Pancreas (tissue), 10 donors: Measurements from ENCODE around the gene IQCK. TPM values are rescaled to one million over a fixed set of nuclear protein-coding genes. Genes with fewer than 3 reads are reported as not detected.

ENCODE experiments used
- ATAC-seq, 4 donors: fragments of 200-7000 bp; cut with Tn5 transposase; one replicate each; pipeline versions ENCODE4 v1.8.0 to v1.9.1; 2020; ENCODE audit warnings: mild to moderate bottlenecking in 4 of 4, moderate library complexity in 4 of 4
- DNase-seq, 6 donors: peaks; one replicate each; pipeline ENCODE4 v3.0.0-alpha.2; 2020
- FAIRE-seq: peaks from 2 replicates; lab custom pipeline; 2012; peaks lifted over from hg19 to GRCh38; lab: Jason Lieb, UNC
- H3K27ac ChIP-seq, 4 donors: fragments of 200-600 bp; sonication (generic); 1 replicate in 3 of 4; 2 replicates in 1 of 4; pipeline versions ENCODE4 v1.5.0 to v1.8.0; 2020
- H3K27me3 ChIP-seq, 4 donors: fragments of 200-600 bp; one replicate each; pipeline ENCODE4 v1.8.0; 2021
- H3K36me3 ChIP-seq, 3 donors: fragments of 200-600 bp; sonication (generic) in 1 of 3; one replicate each; pipeline versions ENCODE4 v1.5.0 to v1.8.0; 2020 to 2021
- H3K4me1 ChIP-seq, 3 donors: fragments of 200-600 bp; one replicate each; pipeline ENCODE4 v1.8.0; 2021
- H3K4me3 ChIP-seq, 4 donors: fragments of 200-600 bp; sonication (generic) in 2 of 4; one replicate each; pipeline versions ENCODE4 v1.5.0 to v1.8.0; 2020 to 2021
- H3K9me3 ChIP-seq, 4 donors: fragments of 200-600 bp; one replicate each; pipeline ENCODE4 v1.8.0; 2021
- CTCF ChIP-seq, 4 donors: fragments of 200-600 bp; sonication (generic) in 3 of 4; IDR thresholded peaks; one replicate each; pipeline versions ENCODE4 v1.5.0 to v1.8.0; 2021; ENCODE audit warnings: antibody characterized with exemption in 4 of 4
- WGBS, 2 donors: extraction: QIAGEN DNeasy Blood & Tissue Kit; methylation state at CpG; one replicate each; pipeline ENCODE4 v1.1.7; 2013; 5-methylcytosine and 5-hydroxymethylcytosine counted together
- intact Hi-C, 3 donors: fragments of 100-400 bp; cut with DNase I; formaldehyde crosslinking; loops; one replicate each; pipeline versions ENCODE4 v1.11.1 to v1.14.2; 2022
- polyA plus RNA-seq, 2 donors: library from polyadenylated mRNA; stranded (reverse); fragments of 200-250 nt; gene quantifications; one replicate each; pipeline ENCODE4 v1.2.3, GENCODE V29; 2013
- total RNA-seq, 6 donors: library from RNA; stranded (reverse); fragmentation: NEBNext Ultra II Directional in 4 of 6; extraction: Animal tissue kit (Norgen Biotek cat#: 25700) in 4 of 6; gene quantifications; one replicate each; pipeline versions ENCODE4 v1.2.1 to v1.2.4, GENCODE V29; 2021 to 2023
- donor health status: healthy with polysubstance abuse.
- donor health status: DM: no; HTN: no; CAD: no; lungs with moderate emphysema.
- donor health status: DM: no; HTN: no; CAD: no.
- donor health status: control.
- donor health status: control.
- donor health status: Bipolar disorder and iron deficiency.
- donor health status: DM: yes; HTN: yes; CAD: no.
- donor health status: DM: no; HTN: no; CAD: no.
- donor health status: DM: no; HTN: no; CAD: no.
- donor health status: DM: yes; HTN: yes; CAD: no.

Gene IQCK
- total and polyA plus RNA-seq, 8 donors = 6.7 to 15.5 (median 10.9) TPM

GRCh38 chr16:19698480-19699465 lies 19.3 kb upstream of the IQCK start:
- Histone ChIP-seq H3K36me3 (peaks cover 0 to 6% (median 0%) of the 10 kb centered on the region in 3 donors), H3K4me1 (peaks cover 18 to 45% (median 21%) of the 10 kb centered on the region in 3 donors), H3K27ac (peak overlapping the region in 3 of 4 donors; percentile 44 to 84 (median 80)), H3K9me3 (no peaks in the 10 kb centered on the region), H3K4me3 (no peak overlapping the region), H3K27me3 (no peaks in the 10 kb centered on the region)
- intact Hi-C loops = no loop called here
- TF ChIP-seq CTCF (IDR thresholded peaks at IDR 0.05) = no peak
- peak in 3 of 4 donors; percentile 5 to 19 (median 6) for ATAC-seq
- WGBS, 2 donors = 81 to 82% methylated on average over 19 of the region's 19 CpGs
- no peak for FAIRE-seq
- peak in 1 of 6 donors; percentile 3 for DNase-seq

GRCh38 chr16:19699472-19699871 lies 18.6 kb upstream of the IQCK start:
- FAIRE-seq (no peak), DNase-seq (peak in 1 of 6 donors; percentile 7), ATAC-seq (no peak)
- WGBS, 2 donors = 97% methylated on average over 8 of the region's 8 CpGs
- intact Hi-C loops = no loop called here
- Histone ChIP-seq H3K27me3 (no peaks in the 10 kb centered on the region), H3K9me3 (no peaks in the 10 kb centered on the region), H3K4me3 (no peak overlapping the region), H3K36me3 (peaks cover 0 to 6% (median 0%) of the 10 kb centered on the region in 3 donors), H3K27ac (peak overlapping the region in 2 of 4 donors; percentile 80 to 84), H3K4me1 (peaks cover 18 to 45% (median 21%) of the 10 kb centered on the region in 3 donors)
- TF ChIP-seq CTCF (IDR thresholded peaks at IDR 0.05) = no peak

- Histone ChIP-seq H3K9me3 (no peaks in the 10 kb centered on the region), H3K36me3 (peaks cover 0 to 8% (median 6%) of the 10 kb centered on the region in 3 donors), H3K4me1 (peaks cover 18 to 45% (median 21%) of the 10 kb centered on the region in 3 donors), H3K27ac (peak overlapping the region in 2 of 4 donors; percentile 80 to 84), H3K4me3 (no peak overlapping the region), H3K27me3 (no peaks in the 10 kb centered on the region)
- DNase-seq (peak in 1 of 6 donors; percentile 44), FAIRE-seq (no peak), ATAC-seq (peak in 3 of 4 donors; percentile 39 to 65 (median 44))
- 48 to 50% methylated on average over 6 of the region's 6 CpGs for WGBS, 2 donors
- intact Hi-C loops = no loop called here
- no peak for TF ChIP-seq CTCF (IDR thresholded peaks at IDR 0.05)
Measured at GRCh38 chr16:19700319-19700781, 17.7 kb upstream of the IQCK start.

GRCh38 chr16:19701091-19701490 lies 17.0 kb upstream of the IQCK start:
- 90 to 93% methylated on average over 3 of the region's 3 CpGs for WGBS, 2 donors
- Histone ChIP-seq H3K27me3 (no peaks in the 10 kb centered on the region), H3K36me3 (peaks cover 0 to 12% (median 6%) of the 10 kb centered on the region in 3 donors), H3K4me3 (no peak overlapping the region), H3K27ac (peak overlapping the region in 2 of 4 donors; percentile 80 to 84), H3K9me3 (no peaks in the 10 kb centered on the region), H3K4me1 (peaks cover 18 to 40% (median 20%) of the 10 kb centered on the region in 3 donors)
- no peak for DNase-seq
- no peak for TF ChIP-seq CTCF (IDR thresholded peaks at IDR 0.05)
- no peak for ATAC-seq
- intact Hi-C loops = no loop called here
- no peak for FAIRE-seq
